ENCODE measurements around the gene DIS3L2.

DNA sequence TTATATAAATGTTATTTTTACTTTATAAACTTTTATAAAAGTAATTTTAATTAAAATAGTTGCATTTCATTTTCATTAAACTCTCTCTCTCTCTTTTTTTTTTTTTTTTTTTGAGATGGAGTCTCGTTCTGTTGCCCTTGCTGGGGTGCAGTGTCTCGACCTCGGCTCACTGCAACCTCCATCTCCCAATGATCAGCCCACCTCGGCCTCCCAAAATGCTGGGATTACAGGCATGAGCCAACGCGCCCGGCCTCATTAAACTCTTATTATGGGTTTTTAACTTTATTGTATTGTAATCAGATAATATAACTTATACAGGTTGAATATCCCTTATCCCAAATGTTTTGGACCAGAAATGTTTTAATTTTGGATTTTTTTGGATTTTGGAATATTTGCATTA, 24.5 kb upstream of the DIS3L2 start:
- TF ChIP-seq, protein P1, sequence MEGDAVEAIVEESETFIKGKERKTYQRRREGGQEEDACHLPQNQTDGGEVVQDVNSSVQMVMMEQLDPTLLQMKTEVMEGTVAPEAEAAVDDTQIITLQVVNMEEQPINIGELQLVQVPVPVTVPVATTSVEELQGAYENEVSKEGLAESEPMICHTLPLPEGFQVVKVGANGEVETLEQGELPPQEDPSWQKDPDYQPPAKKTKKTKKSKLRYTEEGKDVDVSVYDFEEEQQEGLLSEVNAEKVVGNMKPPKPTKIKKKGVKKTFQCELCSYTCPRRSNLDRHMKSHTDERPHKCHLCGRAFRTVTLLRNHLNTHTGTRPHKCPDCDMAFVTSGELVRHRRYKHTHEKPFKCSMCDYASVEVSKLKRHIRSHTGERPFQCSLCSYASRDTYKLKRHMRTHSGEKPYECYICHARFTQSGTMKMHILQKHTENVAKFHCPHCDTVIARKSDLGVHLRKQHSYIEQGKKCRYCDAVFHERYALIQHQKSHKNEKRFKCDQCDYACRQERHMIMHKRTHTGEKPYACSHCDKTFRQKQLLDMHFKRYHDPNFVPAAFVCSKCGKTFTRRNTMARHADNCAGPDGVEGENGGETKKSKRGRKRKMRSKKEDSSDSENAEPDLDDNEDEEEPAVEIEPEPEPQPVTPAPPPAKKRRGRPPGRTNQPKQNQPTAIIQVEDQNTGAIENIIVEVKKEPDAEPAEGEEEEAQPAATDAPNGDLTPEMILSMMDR (IDR thresholded peaks at IDR 0.05 in 8 of 11, conservative IDR thresholded peaks at IDR 0.05 in 3 of 11) = no peak
- no peak for TF ChIP-seq POLR2AphosphoS5 (IDR thresholded peaks at IDR 0.05)
